ENCODE measurements around the gene DNAJA4. TPM values are rescaled to one million over a fixed set of nuclear protein-coding genes. Genes with fewer than 3 reads are reported as not detected.

DNAJA4 gene
- polyA plus RNA-seq, 1 donor = 92.8 TPM

DNA sequence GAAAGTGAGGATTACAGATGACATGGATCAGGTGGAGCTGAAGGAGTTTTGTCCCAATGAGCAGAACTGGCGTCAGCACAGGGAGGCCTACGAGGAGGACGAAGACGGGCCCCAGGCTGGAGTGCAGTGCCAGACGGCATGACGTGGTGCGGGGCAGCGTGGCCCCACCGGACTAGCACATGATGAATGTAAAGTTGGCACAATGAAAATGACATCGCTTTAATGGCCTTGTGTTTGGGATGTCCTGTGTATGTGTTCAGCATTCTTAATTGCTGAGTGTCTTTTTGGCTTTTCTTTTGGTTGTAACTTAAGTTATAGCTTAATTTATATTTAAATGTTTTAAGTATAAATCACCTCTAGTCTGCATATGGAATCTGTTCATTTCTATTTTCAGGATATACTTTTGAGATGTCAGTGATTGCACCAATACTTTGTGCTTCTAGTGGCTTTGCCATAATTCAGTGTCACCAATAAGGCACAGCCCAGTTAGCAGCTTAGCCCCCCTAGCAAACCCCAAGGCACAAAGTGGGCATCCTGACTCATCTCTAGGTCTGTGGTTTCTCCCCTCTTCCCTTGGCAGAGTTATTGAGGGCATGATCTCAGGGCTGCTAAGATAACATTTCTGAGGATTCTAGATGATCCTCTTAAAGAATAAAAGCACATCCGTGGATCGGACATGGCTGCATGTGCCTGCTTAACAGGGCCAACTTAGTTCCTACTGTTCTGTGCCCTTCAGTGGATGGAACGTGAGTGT, 16.1 kb downstream of the DNAJA4 start:
- DNase-seq (ENCODE audit: low read depth) = no peak

DNA sequence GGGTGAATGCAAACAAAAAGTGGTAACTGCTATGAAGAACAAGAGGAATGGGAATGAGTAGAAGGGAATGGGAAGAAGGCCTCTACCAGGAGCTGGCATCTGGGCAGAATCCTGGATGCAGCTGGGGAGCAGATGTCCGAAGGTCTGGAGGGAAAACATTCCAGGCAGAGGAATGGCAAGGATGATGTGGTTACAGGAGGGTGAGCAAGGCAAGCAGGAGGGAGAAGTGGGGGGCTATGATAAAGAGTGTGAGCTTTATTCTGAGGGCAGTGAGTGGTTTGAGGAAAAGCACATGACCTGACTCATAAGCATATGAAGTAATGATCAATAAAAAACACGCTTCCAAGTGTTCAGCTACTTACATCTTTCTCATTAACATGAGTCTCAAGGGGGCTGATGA, 18.0 kb downstream of the DNAJA4 start:
- no peak for DNase-seq (ENCODE audit: low read depth)

DNA sequence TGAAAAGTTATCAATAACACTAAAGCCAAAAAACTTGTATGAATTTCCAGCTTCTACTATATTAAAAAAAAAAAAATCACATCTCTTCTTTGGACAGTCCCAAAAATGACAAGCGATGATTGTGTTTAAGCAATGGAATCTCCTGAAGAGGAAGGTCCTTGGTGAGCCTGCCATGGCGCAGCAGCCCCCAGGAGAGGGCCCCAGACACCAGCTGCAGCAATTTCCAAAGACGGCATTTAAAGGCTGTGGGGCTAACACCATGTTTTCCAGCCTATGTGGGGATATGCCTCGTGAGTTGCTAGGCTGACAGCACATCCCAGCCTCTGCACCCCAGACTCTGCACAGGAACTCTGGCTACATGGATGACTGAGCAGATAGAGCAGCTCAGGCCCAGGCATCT, 20.4 kb downstream of the DNAJA4 start:
- DNase-seq (ENCODE audit: low read depth) = no peak

DNA sequence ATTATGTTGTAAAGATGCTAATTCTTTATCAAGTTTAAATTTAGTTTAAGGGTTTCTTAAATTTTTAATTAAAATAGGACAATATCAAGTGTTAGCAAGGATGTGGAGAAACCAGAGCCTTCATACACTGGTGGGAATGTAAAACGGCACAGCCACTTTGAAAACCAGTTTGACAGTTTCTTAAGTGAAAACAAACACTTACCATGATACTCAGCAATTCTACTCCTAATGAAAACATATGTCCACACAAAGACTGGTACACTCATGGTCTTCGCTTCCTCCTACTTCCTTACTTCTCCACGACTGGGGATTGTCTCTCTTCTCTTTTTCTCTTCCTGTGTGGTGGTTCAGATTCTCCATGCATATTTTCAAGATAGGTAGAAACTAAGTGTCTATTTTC, 25.9 kb downstream of the DNAJA4 start:
- DNase-seq (ENCODE audit: low read depth) = no peak

DNA sequence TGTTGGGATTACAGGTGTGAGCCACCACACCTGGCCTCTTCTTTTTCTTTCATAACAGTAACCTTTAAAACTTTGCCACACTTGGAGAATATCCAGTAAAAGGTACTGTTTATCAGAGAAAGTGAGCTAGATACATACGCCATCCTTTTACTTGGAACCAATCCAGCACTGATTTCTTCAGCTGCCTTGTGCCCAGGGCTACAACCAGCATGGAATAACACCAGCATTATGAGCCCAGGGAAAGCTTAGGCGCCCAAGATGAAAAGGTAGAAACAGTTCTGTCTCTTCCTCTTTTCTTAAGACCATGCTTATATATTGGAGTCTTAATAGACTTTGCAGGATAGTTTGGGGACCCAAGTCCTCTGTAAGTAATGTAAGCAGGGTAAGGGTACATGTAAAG, 26.7 kb downstream of the DNAJA4 start:
- no peak for DNase-seq (ENCODE audit: low read depth)

DNA sequence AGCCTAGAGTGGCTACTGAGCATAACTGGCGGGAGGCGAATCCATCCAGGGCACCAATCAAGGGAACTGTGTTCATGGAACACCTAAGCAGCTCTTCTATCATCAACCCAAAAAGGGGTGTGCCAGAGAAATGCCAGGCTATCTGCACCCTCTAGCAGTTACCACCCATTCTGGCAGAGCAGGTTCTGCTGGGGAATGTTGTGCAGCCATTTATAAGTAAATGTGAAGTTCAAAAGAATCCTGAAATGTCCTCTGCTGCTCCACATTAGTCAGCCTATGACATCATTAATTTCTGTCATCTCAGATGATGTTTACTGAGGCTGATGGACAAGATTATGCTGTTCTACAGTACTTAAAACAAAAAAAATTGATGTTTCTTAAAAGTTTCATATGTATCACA, 27.3 kb downstream of the DNAJA4 start:
- DNase-seq (ENCODE audit: low read depth) = no peak

DNA sequence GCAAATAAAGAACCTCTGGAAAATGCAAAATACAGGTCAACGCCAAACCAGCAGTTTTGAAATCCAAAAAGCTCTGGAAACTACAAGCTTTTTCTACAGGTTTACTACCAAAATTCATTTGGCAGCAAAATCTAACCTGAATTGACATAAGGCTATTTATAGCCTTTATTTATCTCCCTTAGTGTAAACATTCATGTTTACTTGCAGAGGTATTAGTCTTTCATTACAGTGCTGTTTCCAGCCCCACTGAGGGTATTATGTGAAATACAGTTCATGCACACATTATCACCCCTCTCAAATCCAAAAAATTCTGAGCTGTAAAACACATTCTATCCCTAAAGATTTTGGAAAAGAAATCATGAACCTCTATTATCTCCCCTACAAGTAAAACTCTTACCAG, 27.9 kb downstream of the DNAJA4 start:
- no peak for DNase-seq (ENCODE audit: low read depth)

DNA sequence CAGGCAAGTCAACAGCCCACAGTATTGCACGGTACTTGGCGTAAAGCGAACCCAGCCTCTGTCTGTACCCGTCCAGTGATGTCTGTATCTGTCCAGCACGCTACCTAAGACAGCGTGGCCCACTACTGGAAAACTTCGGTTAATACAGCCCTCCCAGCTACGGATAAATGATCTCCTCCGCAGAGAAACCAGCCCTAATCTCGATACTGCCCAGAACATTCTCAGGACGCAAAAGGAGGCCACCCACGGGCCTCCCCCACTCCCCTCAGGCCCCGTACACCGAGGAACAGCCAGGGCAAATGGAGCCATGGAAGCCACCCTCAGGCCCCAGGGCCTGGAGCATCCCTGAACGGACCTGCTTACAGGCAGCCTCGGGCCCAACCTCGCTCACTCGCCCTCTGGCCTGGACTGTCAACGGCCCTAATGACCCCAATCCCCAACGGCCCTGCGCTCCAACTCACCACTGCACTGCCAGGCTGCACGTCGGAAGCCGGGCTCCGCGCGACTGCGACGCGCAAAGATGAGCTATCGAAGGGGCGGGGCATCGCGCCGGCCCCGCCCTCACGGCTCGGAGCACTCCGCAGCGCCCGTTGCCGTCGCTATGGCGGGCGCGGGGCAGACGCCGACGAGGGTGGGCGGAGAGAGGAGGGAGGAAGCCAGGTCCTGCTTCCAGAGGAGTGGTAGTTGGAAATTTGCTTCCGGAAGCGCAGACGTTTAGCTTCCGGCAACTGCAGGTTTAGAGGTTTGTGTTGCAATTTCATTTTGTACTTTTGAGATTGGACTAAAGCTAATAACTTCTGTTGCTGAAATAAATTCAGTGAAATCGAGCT, 35.0 kb downstream of the DNAJA4 start, which contains the start of gene SKIC8:
TSS of gene SKIC8 (minus strand) at position 509 of the 830 bp plus-strand sequence. CDS start 3,923 bp downstream, outside the sequence.
- peak; percentile 86 for DNase-seq (ENCODE audit: low read depth)

DNA sequence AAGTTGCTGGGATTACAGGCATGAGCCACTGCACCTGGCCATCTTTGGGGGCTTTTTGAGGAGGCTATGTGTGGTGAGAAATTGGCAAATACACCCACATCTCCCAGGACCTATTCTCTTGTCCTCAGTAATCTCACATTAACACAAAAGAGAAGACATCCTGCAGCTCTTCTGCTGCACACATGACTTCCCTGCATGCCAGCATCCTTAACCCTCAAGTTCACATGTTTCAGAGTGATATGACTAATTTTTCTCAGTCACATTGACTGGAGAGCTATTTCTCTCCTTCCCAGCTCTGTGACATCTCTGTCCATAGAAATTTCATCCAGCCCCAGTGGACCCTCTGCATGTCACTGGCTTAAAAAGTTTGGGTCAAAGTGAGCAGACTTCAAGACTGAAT, 37.0 kb downstream of the DNAJA4 start:
- DNase-seq (ENCODE audit: low read depth) = no peak

DNA sequence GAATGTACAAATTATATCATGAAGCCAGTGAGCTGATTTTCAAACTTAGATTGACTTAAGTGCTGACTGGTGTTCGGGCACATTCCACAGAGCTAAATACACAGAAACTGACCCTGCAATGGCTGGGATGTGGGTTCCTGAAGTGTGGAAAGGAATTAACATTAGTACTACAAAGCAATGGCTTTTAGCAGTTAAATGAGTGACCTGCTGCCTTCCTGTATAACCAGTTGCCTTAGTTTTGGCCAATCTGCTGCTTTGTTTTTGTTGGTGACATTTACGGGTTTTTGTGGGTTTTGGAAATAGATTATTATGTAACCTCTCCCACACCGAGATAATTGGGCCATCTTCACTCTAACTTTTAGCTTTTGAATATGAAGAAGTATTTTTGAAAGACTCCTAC, 37.5 kb downstream of the DNAJA4 start:
- no peak for DNase-seq (ENCODE audit: low read depth)

DNA sequence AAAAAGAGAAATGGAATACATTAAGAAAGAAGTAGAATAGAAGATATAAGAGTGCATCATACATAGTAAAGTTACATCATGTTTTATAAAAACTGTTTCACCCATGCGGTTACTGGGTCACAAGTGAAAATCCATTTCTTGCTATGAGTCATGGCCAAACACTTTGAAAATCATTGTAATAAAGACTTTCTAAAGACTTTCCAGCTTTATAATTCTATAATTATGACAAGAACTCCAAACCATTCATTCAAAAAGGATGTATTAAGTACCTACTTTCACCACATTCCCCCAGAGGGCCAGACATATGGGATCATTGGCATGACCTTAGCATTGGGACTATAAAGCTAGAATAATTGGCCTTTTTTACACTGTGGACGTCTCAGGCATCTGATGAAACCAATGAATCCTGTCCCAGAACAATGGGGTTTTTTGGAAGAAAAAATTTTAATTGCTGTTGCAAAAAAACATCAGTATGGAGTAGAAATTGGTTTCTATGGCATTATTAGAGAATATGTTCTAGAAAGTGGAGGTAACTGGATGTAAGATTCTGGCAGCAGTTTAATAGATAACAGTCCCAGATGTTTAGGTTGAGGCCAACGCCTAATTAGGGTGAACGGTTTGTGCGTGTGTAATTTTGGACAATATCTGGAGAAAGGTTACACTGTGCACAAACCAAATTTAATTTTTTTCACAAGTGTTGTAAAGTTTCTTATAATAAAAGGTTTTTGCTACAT, 38.4 kb downstream of the DNAJA4 start:
- no peak for DNase-seq (ENCODE audit: low read depth)

DNA sequence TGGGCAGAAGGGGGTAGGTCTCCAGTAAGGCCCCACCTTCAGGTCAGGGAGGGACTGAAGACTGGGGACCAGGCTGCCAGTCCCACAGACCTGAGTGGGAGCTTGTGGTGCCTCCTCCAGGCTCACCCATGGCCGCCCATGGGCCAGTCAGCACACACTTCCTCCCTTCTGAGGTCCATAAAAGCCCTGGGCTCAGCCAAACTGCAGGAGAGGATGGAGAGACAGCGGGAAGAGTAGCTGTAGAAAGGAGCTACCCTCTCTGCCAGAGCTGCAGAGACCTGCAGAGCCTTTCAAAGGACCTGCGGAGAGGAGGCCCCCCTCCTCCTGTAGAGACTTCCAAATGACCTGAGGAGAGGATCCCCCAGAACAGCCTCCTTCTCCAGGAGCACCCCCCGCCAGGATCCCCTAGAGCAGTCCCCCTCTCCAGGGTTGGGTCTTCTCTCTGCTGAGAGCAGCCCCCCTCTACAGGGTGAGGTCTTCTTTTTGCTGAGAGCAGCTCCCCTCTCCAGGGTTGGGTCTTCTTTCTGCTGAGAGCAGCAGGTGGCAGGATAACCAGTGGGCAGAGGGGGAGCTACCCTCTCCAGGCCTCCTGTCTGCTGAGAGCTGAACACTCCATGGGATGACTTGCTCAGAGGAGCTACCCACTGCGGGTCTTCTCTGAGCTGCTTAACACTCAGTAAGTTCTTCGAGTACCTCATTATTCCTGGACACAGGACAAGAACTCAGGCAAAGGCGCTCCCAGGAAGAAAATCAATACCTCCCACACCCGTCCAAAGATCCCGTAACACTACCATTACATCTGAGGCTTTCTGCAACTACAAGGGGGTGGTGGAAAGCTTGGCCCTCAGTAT, 40.1 kb downstream of the DNAJA4 start:
- no peak for DNase-seq (ENCODE audit: low read depth)

DNA sequence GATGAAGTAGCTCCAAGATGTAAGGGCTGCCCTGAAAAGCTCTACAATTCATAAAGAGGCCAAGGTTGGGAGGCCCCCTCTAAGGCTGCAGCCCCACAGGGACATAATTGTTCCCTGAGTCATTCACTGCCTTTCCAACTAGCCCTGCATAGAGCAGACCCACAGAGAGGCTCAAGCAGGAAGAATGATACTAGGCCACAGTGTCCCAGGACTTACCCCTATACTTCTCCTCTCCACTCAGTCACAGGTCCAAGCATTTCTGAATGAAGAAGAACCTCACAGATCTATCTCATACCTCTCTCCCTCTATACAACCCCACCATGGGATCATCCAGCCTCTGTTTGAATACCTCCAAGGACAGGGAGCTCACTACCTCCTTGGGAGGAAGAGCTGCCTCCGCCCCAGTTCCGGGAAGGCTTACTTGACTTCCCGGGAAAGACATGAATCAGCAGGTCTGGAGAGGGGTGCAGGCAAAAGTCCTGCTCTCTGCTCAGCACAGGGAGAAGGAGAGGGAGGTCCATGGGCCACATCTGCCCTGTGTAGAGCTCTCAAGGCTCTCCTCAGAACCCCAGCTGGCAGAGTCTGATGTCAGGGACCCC, 41.9 kb downstream of the DNAJA4 start:
- no peak for DNase-seq (ENCODE audit: low read depth)

DNA sequence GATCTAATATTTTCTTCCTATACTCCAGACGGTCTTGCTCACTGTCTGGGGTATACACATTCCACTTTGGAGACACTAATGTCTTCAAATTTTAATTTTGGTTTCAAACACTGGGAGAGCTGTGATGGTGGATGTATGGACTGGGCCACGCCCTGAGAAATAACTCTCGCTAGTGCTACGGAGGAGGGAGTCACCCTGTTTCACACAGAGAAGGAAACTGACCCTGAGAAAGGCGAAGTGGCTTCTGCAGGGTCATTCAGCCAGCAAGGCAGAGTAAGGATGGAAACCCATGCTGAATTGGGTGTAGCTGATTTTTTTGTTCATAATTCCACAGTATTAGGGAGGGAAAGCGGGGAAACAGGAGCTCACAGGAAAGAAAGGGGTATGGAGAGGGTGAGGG, 43.6 kb downstream of the DNAJA4 start:
- DNase-seq (ENCODE audit: low read depth) = no peak

DNA sequence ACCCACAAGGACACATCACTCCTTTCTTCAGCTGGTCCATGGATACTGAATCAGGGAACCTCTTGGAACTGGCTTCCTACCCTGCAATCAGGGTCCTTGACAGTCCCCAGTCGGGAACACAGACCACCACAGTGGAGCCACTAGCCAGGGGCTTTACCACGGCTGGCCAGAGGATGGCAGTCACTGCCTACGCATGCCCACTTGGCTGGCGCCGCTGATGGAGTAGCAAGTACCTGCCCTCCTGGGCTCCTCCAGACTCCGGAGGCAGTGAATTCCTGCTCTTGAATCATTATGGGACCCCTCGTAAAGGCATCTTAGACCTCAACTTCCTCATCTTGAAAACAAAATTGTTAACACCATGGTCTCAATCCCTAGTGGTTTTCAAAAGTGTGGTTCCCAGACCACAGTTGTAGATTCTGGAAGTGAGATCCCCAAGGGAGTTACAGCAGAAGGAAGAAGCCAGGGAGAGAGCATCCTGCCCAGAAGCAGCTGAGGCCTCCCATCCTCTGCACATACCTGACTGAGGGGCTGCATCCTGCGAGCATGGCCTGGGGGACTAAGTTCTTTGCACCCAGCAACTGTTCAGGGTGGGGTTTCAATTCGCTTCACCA, 44.2 kb downstream of the DNAJA4 start:
- DNase-seq (ENCODE audit: low read depth) = no peak

DNA sequence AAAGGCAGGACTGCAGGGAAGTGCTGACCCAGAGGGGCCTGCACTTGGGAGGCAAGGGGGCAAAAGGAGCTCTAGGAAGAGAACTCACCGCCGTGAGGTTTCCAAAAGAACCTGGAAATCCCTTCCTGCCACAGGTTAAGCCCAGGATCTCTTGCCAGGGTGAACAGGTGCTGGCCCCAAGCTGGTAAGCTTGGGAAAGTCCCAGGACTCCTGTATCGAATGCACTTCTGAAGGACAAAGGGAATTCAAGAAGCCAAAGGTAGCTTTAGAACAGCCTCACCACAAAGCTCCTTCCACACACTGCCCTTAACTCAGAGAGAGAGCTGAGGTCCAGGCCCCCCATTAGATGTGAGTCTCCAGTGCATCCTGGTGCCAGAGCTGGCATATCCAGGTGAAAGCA, 46.9 kb downstream of the DNAJA4 start:
- no peak for DNase-seq (ENCODE audit: low read depth)

DNA sequence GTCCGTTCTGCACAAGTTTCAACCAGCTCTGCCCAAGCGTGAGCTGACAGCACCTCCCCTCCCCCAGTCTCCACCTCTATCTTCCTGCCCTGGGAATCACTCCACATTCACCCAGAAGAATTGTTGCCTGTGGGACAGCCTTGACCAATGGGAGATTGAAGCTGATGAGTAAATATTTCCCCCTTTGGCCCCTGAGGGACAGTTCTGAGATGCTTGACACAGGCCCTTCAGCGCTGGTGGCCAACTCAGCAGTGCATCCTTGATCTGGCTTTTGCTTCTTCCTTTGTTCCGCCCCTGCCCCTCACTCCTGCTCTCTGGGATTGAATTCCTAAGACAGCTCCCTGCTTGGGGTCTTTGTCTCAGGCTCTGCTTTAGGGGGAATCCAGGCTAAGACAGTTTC, 48.2 kb downstream of the DNAJA4 start:
- DNase-seq (ENCODE audit: low read depth) = no peak

DNA sequence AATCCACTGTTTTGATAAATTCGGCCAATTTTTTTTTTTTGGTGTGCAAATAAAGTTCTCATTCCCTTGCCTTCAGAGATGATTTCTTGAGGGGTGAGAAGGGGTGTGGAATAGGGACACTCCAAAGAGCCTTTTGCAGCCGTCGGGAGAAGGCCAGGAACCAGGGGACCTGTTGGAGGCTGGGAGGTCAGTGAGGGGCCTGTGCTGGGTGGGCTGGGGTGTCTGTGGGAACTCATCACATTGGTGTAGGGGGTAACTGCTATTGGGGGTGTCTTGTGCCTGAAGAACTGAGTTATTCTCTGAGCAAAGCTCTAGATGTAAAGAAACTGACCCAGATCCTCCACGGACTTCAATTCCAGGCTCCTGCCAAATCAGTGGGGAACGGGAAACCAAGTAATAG, 48.6 kb downstream of the DNAJA4 start:
- DNase-seq (ENCODE audit: low read depth) = no peak

DNA sequence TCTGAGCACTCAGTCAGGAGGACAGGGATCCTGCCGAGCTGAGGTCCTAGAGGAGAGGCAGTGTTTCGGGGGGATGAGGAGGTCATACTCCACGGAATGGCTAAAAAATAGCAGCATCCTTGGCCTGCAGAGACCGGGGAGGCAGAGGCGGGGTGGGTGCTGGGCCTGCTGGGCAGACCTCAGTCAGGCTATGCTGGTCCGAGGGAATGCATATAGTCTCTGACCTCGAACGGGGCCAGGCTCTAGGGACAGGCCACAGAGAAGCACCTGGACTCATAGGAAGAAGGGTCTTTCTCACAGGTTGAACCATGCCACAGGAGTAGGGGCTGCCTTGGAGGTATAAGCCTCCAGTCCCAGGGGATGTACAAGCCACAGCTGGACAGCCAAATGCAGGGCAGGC, 49.0 kb downstream of the DNAJA4 start:
- no peak for DNase-seq (ENCODE audit: low read depth)

DNA sequence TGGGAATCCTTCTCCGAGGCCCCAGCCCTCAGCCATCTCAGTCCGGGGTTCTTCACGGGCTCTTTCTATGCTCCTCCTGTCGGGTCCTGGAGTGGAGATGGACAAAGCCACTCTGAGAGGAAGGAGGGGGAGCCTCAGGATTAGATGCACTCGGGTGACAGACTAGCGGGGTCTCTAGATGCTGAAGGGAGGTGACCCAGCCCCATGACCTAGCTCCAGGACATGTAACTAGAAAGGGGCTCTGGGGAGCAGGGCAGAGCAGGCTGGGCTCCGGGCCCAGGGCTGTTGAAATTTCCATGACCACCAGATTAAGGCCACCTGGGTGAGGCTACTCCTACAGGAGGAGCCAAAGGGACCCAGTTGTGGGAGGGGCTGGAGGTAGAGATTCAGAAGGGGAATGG, 49.8 kb downstream of the DNAJA4 start:
- no peak for DNase-seq (ENCODE audit: low read depth)

All from forelimb muscle (tissue), 1 donor.